ENCODE data around the gene GRIK2. TPM values are rescaled to one million over a fixed set of nuclear protein-coding genes. Genes with fewer than 3 reads are reported as not detected.

Gene GRIK2
- total RNA-seq, 3 donors from 2014 or later (not counting 1 experiment from before 2014, with no cell fraction given), result not detected

DNA sequence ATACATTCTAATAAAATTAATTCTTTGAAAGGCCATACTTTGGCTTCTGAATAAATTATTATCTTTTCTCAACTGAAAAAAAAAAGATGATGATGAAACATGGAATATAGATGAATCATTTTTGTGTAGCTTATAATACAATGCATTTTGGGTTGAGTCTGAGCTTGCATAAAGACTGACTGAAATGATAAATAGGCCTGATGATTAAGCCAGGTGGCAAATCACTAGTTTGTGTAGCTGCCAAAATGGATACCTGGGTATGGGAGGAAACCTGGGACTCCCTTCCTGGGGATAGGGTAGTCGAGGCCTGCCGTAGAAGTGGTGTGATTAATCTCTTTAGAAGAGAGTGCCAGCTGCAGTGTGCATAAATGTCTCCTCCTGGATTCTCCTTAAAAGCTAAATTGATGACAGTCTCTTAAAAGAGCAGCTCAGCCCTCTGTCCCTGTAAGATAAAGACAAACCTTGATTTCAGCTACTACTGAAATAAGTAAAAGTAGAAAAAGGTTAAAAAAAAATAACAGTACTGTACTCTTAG is 275.1 kb downstream of the GRIK2 start:
- H3K9me3 ChIP-seq (ENCODE audit: control insufficient read depth, insufficient read depth, low read length), result no peaks in the 10 kb centered on the region
- no peak overlapping the region for H3K4me3 Mint-ChIP-seq
- no peak overlapping the region for H3K27ac Mint-ChIP-seq
- no peaks in the 10 kb centered on the region for H3K36me3 Mint-ChIP-seq
- no peaks in the 10 kb centered on the region for H3K4me1 Mint-ChIP-seq
- peaks cover 9 to 27% of the 10 kb centered on the region in 2 donors for H3K9me3 Mint-ChIP-seq
- ATAC-seq, result no peak
- H3K4me1 ChIP-seq (ENCODE audit: control insufficient read depth, insufficient read depth, low read length), result no peaks in the 10 kb centered on the region
- 86% methylated on average over 2 of the region's 2 CpGs for WGBS (ENCODE audit: insufficient coverage)
- DNase-seq, result no peak
- no peak overlapping the region for H3K4me3 ChIP-seq (ENCODE audit: low read length)
- TF ChIP-seq, protein P1, sequence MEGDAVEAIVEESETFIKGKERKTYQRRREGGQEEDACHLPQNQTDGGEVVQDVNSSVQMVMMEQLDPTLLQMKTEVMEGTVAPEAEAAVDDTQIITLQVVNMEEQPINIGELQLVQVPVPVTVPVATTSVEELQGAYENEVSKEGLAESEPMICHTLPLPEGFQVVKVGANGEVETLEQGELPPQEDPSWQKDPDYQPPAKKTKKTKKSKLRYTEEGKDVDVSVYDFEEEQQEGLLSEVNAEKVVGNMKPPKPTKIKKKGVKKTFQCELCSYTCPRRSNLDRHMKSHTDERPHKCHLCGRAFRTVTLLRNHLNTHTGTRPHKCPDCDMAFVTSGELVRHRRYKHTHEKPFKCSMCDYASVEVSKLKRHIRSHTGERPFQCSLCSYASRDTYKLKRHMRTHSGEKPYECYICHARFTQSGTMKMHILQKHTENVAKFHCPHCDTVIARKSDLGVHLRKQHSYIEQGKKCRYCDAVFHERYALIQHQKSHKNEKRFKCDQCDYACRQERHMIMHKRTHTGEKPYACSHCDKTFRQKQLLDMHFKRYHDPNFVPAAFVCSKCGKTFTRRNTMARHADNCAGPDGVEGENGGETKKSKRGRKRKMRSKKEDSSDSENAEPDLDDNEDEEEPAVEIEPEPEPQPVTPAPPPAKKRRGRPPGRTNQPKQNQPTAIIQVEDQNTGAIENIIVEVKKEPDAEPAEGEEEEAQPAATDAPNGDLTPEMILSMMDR (IDR thresholded peaks at IDR 0.05), result no peak
- no peaks in the 10 kb centered on the region for H3K27me3 ChIP-seq (ENCODE audit: control insufficient read depth, insufficient read depth, low read length)
- no peaks in the 10 kb centered on the region for H3K36me3 ChIP-seq (ENCODE audit: control insufficient read depth, insufficient read depth, low read length)
- intact Hi-C loops (cut with micrococcal nuclease), result no loop called here
- no peak overlapping the region for H3K27ac ChIP-seq (ENCODE audit: low read length)
- no peaks in the 10 kb centered on the region for H3K27me3 Mint-ChIP-seq (ENCODE audit: low read depth in 2 of 2)

DNA sequence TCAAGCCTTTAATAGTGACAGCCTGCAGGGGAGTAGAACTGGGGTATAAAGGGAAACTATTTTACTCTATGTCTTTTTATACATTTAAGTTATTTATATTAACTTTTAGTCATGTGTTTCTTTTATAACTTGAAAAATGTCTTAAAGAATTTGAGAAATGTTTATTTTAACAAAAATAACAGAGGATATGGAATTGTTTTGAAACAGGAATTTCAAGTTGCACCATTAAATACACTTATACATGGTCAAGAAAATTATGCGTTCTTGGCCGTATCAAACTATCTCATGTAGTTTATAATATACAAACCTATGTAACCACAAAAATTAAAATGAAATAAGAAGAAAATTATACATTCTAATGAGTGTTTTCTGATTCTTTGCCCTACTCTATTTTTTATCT is 282.7 kb downstream of the GRIK2 start:
- Mint-ChIP-seq H3K9me3 (peaks cover 2 to 14% of the 10 kb centered on the region in 2 donors), H3K4me1 (no peaks in the 10 kb centered on the region), H3K4me3 (no peak overlapping the region), H3K27ac (no peak overlapping the region), H3K27me3 (ENCODE audit: low read depth in 2 of 2) (no peaks in the 10 kb centered on the region), H3K36me3 (no peaks in the 10 kb centered on the region)
- Histone ChIP-seq H3K27me3 (ENCODE audit: control insufficient read depth, insufficient read depth, low read length) (no peaks in the 10 kb centered on the region), H3K9me3 (ENCODE audit: control insufficient read depth, insufficient read depth, low read length) (no peaks in the 10 kb centered on the region), H3K36me3 (ENCODE audit: control insufficient read depth, insufficient read depth, low read length) (no peaks in the 10 kb centered on the region), H3K4me1 (ENCODE audit: control insufficient read depth, insufficient read depth, low read length) (no peaks in the 10 kb centered on the region), H3K4me3 (ENCODE audit: low read length) (no peak overlapping the region), H3K27ac (ENCODE audit: low read length) (no peak overlapping the region)
- TF ChIP-seq, protein P1 (IDR thresholded peaks at IDR 0.05), result no peak
- ATAC-seq (no peak), DNase-seq (no peak)
- intact Hi-C loops (cut with micrococcal nuclease), result no loop called here
- no CpG with 5 or more reads among the region's 2 CpGs for WGBS (ENCODE audit: insufficient coverage)

DNA sequence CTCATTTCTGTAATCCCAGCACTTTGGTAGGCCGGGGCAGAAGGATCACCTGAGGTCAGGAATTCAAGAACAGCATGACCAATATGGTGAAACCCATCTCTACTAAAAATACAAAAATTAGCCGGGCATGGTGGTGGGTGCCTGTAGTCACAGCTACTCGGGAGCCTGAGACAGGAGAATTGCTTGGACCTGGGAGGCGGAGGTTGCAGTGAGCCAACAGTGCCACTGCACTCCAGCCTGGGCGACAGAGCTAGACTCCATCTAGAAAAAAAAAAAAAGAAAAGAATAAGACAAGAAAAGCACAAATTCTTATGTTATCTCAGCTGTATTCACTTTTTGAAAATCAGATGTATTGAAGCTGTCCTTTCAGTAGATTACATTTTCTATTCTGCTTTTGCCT is 289.4 kb downstream of the GRIK2 start:
- no peaks in the 10 kb centered on the region for H3K36me3 ChIP-seq (ENCODE audit: control insufficient read depth, insufficient read depth, low read length)
- Mint-ChIP-seq H3K27me3 (ENCODE audit: low read depth in 2 of 2) (no peaks in the 10 kb centered on the region), H3K36me3 (peaks cover 6% of the 10 kb centered on the region), H3K4me1 (no peaks in the 10 kb centered on the region), H3K9me3 (peaks cover 7 to 8% of the 10 kb centered on the region in 2 donors), H3K4me3 (no peak overlapping the region), H3K27ac (no peak overlapping the region)
- no peaks in the 10 kb centered on the region for H3K27me3 ChIP-seq (ENCODE audit: control insufficient read depth, insufficient read depth, low read length)
- no peaks in the 10 kb centered on the region for H3K4me1 ChIP-seq (ENCODE audit: control insufficient read depth, insufficient read depth, low read length)
- no peak overlapping the region for H3K4me3 ChIP-seq (ENCODE audit: low read length)
- TF ChIP-seq, protein P1 (IDR thresholded peaks at IDR 0.05), result no peak
- DNase-seq, result no peak
- no peaks in the 10 kb centered on the region for H3K9me3 ChIP-seq (ENCODE audit: control insufficient read depth, insufficient read depth, low read length)
- WGBS (ENCODE audit: insufficient coverage), result 90% methylated on average over 4 of the region's 5 CpGs
- H3K27ac ChIP-seq (ENCODE audit: low read length), result no peak overlapping the region
- ATAC-seq, result no peak
- intact Hi-C loops (cut with micrococcal nuclease), result no loop called here

DNA sequence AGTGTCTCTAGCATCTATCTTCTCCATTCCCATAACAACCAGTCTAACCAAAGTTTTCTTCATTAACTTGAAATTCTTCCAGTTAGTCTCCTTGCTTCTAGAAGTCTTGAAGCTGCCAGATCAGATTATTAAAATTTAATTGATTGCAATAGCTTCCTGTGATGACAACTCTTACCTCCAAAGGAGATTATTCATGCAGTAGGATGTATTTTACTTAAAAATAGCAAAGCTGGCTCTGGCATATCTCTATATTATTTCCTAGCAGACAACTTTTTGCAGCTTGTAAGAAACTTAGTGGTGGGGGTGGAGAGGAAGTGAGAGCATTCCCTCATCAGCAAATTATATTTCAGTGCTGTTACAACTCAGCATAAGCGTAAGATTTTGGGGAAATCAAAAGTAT is 290.4 kb downstream of the GRIK2 start:
- peaks cover 6 to 7% of the 10 kb centered on the region in 2 donors for H3K9me3 Mint-ChIP-seq
- H3K27ac Mint-ChIP-seq, result no peak overlapping the region
- no peak overlapping the region for H3K4me3 Mint-ChIP-seq
- H3K4me1 Mint-ChIP-seq, result no peaks in the 10 kb centered on the region
- H3K27me3 Mint-ChIP-seq (ENCODE audit: low read depth in 2 of 2), result no peaks in the 10 kb centered on the region
- intact Hi-C loops (cut with micrococcal nuclease), result no loop called here
- ATAC-seq, result no peak
- TF ChIP-seq, protein P1 (IDR thresholded peaks at IDR 0.05), result no peak
- H3K36me3 Mint-ChIP-seq, result peaks cover 6% of the 10 kb centered on the region
- WGBS (ENCODE audit: insufficient coverage), result no CpG with 5 or more reads among the region's 1 CpG
- no peaks in the 10 kb centered on the region for H3K4me1 ChIP-seq (ENCODE audit: control insufficient read depth, insufficient read depth, low read length)
- no peaks in the 10 kb centered on the region for H3K36me3 ChIP-seq (ENCODE audit: control insufficient read depth, insufficient read depth, low read length)
- H3K4me3 ChIP-seq (ENCODE audit: low read length), result no peak overlapping the region
- H3K27ac ChIP-seq (ENCODE audit: low read length), result no peak overlapping the region
- no peaks in the 10 kb centered on the region for H3K9me3 ChIP-seq (ENCODE audit: control insufficient read depth, insufficient read depth, low read length)
- DNase-seq, result no peak
- no peaks in the 10 kb centered on the region for H3K27me3 ChIP-seq (ENCODE audit: control insufficient read depth, insufficient read depth, low read length)

Measured in natural killer cell (primary cell).